ENCODE measurements around the gene C2orf81. TPM values are rescaled to one million over a fixed set of nuclear protein-coding genes. Genes with fewer than 3 reads are reported as not detected.

The C2orf81 gene
- total and polyA plus RNA-seq, 4 donors: 1.2 to 5.9 (median 5.3) TPM

GRCh38 chr2:74368499-74368898 lies 52.9 kb downstream of the C2orf81 start:
- DNase-seq (ENCODE audit: low read depth in 4 of 6, low spot score in 6 of 6): no peak
- 70% methylated on average over 1 of the region's 5 CpGs for WGBS (ENCODE audit: insufficient coverage)
- no peak overlapping the region for H3K27ac ChIP-seq (ENCODE audit: low read depth, low read length)
- peaks cover 14% of the 10 kb centered on the region for H3K4me1 ChIP-seq (ENCODE audit: control insufficient read depth, insufficient read depth, low read length)
- peaks cover 89% of the 10 kb centered on the region for H3K36me3 ChIP-seq (ENCODE audit: control insufficient read depth, insufficient read depth, low read length)
- H3K4me3 ChIP-seq (ENCODE audit: low read depth, low read length): no peak overlapping the region
- no peaks in the 10 kb centered on the region for H3K27me3 ChIP-seq (ENCODE audit: control insufficient read depth, insufficient read depth, low read length)
- no peaks in the 10 kb centered on the region for H3K9me3 ChIP-seq (ENCODE audit: control insufficient read depth, insufficient read depth, low read length)

- Histone ChIP-seq H3K27me3 (ENCODE audit: control insufficient read depth, insufficient read depth, low read length) (no peaks in the 10 kb centered on the region), H3K4me3 (ENCODE audit: low read depth, low read length) (no peak overlapping the region), H3K36me3 (ENCODE audit: control insufficient read depth, insufficient read depth, low read length) (peaks cover 96% of the 10 kb centered on the region), H3K4me1 (ENCODE audit: control insufficient read depth, insufficient read depth, low read length) (peaks cover 7% of the 10 kb centered on the region), H3K27ac (ENCODE audit: low read depth, low read length) (no peak overlapping the region), H3K9me3 (ENCODE audit: control insufficient read depth, insufficient read depth, low read length) (no peaks in the 10 kb centered on the region)
- WGBS (ENCODE audit: insufficient coverage): 100% methylated on average over 6 of the region's 7 CpGs
- no peak for DNase-seq (ENCODE audit: low read depth in 4 of 6, low spot score in 6 of 6)
Measured at GRCh38 chr2:74367789-74368188, 53.6 kb downstream of the C2orf81 start.

- no peak for DNase-seq (ENCODE audit: low read depth in 4 of 6, low spot score in 6 of 6)
- peaks cover 99% of the 10 kb centered on the region for H3K36me3 ChIP-seq (ENCODE audit: control insufficient read depth, insufficient read depth, low read length)
- H3K9me3 ChIP-seq (ENCODE audit: control insufficient read depth, insufficient read depth, low read length): no peaks in the 10 kb centered on the region
- no peaks in the 10 kb centered on the region for H3K4me1 ChIP-seq (ENCODE audit: control insufficient read depth, insufficient read depth, low read length)
- WGBS (ENCODE audit: insufficient coverage): 100% methylated on average over 2 of the region's 3 CpGs
- no peaks in the 10 kb centered on the region for H3K27me3 ChIP-seq (ENCODE audit: control insufficient read depth, insufficient read depth, low read length)
- no peak overlapping the region for H3K27ac ChIP-seq (ENCODE audit: low read depth, low read length)
- H3K4me3 ChIP-seq (ENCODE audit: low read depth, low read length): no peak overlapping the region
Measured at GRCh38 chr2:74366036-74366435, 55.4 kb downstream of the C2orf81 start.

GRCh38 chr2:74364533-74365505 lies 56.6 kb downstream of the C2orf81 start:
- peaks cover 97% of the 10 kb centered on the region for H3K36me3 ChIP-seq (ENCODE audit: control insufficient read depth, insufficient read depth, low read length)
- no peaks in the 10 kb centered on the region for H3K27me3 ChIP-seq (ENCODE audit: control insufficient read depth, insufficient read depth, low read length)
- peak in 1 of 6 donors; percentile 29 for DNase-seq (ENCODE audit: low read depth in 4 of 6, low spot score in 6 of 6)
- H3K4me1 ChIP-seq (ENCODE audit: control insufficient read depth, insufficient read depth, low read length): no peaks in the 10 kb centered on the region
- no peak overlapping the region for H3K4me3 ChIP-seq (ENCODE audit: low read depth, low read length)
- no peak overlapping the region for H3K27ac ChIP-seq (ENCODE audit: low read depth, low read length)
- WGBS (ENCODE audit: insufficient coverage): 51% methylated on average over 6 of the region's 8 CpGs
- H3K9me3 ChIP-seq (ENCODE audit: control insufficient read depth, insufficient read depth, low read length): no peaks in the 10 kb centered on the region

Other genes starting within 250 kb of the C2orf81 start
- 10 to 100 TPM; 70.9 to 73.4 TPM for gene MOB1A, start 242.7 kb downstream of the C2orf81 start, total RNA-seq
- 10 to 100 TPM; 34.5 to 35.5 TPM for gene MOB1A, start 242.7 kb downstream of the C2orf81 start, polyA plus RNA-seq (ENCODE audit: insufficient read length in 2 of 2)
- gene MTHFD2, start 223.0 kb downstream of the C2orf81 start, total RNA-seq: 10 to 100 TPM; 16.9 to 28.0 TPM
- 10 to 100 TPM; 24.3 to 28.2 TPM for gene MTHFD2, start 223.0 kb downstream of the C2orf81 start, polyA plus RNA-seq (ENCODE audit: insufficient read length in 2 of 2)
- 10 to 100 TPM in 1 of 2 donors, 1 to 10 TPM in 1; 1.2 to 22.3 TPM for gene SLC4A5, start 78.2 kb downstream of the C2orf81 start, total RNA-seq
- gene SLC4A5, start 78.2 kb downstream of the C2orf81 start, polyA plus RNA-seq (ENCODE audit: insufficient read length in 2 of 2): 1 to 10 TPM; 2.4 to 3.9 TPM
- gene DCTN1, start 41.3 kb downstream of the C2orf81 start, total RNA-seq: 100 to 1,000 TPM in 1 of 2 donors, 10 to 100 TPM in 1; 99.4 to 117 TPM
- 100 to 1,000 TPM; 277 to 296 TPM for gene DCTN1, start 41.3 kb downstream of the C2orf81 start, polyA plus RNA-seq (ENCODE audit: insufficient read length in 2 of 2)
- 10 to 100 TPM; 17.0 to 37.6 TPM for gene WDR54, start 111 bp upstream of the C2orf81 start, total RNA-seq
- gene WDR54, start 111 bp upstream of the C2orf81 start, polyA plus RNA-seq (ENCODE audit: insufficient read length in 2 of 2): 10 to 100 TPM; 37.7 to 40.5 TPM
- 10 to 100 TPM; 32.9 to 52.5 TPM for gene RTKN, start 20.3 kb upstream of the C2orf81 start, total RNA-seq
- gene RTKN, start 20.3 kb upstream of the C2orf81 start, polyA plus RNA-seq (ENCODE audit: insufficient read length in 2 of 2): 10 to 100 TPM; 66.9 to 76.5 TPM
- gene INO80B, start 33.5 kb upstream of the C2orf81 start, total RNA-seq: 10 to 100 TPM in 1 of 2 donors, 1 to 10 TPM in 1; 9.1 to 34.7 TPM
- 10 to 100 TPM; 22.1 to 38.7 TPM for gene INO80B, start 33.5 kb upstream of the C2orf81 start, polyA plus RNA-seq (ENCODE audit: insufficient read length in 2 of 2)
- gene WBP1, start 36.8 kb upstream of the C2orf81 start, total RNA-seq: 10 to 100 TPM; 25.8 to 86.5 TPM
- gene WBP1, start 36.8 kb upstream of the C2orf81 start, polyA plus RNA-seq (ENCODE audit: insufficient read length in 2 of 2): 100 to 1,000 TPM; 110 to 140 TPM
- gene MOGS, start 43.8 kb upstream of the C2orf81 start, total RNA-seq: 10 to 100 TPM; 22.7 to 38.0 TPM
- 10 to 100 TPM; 34.5 to 42.2 TPM for gene MOGS, start 43.8 kb upstream of the C2orf81 start, polyA plus RNA-seq (ENCODE audit: insufficient read length in 2 of 2)
- 10 to 100 TPM; 12.7 to 80.6 TPM for gene MRPL53, start 51.1 kb upstream of the C2orf81 start, total RNA-seq
- 10 to 100 TPM; 52.3 to 56.7 TPM for gene MRPL53, start 51.1 kb upstream of the C2orf81 start, polyA plus RNA-seq (ENCODE audit: insufficient read length in 2 of 2)
- 10 to 100 TPM; 20.8 to 23.4 TPM for gene CCDC142, start 61.4 kb upstream of the C2orf81 start, total RNA-seq
- gene CCDC142, start 61.4 kb upstream of the C2orf81 start, polyA plus RNA-seq (ENCODE audit: insufficient read length in 2 of 2): 10 to 100 TPM in 1 of 2 donors, 1 to 10 TPM in 1; 9.3 to 18.6 TPM
- 10 to 100 TPM in 1 of 2 donors, 1 to 10 TPM in 1; 5.6 to 15.1 TPM for gene TTC31, start 61.5 kb upstream of the C2orf81 start, total RNA-seq
- gene TTC31, start 61.5 kb upstream of the C2orf81 start, polyA plus RNA-seq (ENCODE audit: insufficient read length in 2 of 2): 10 to 100 TPM; 21.5 to 21.8 TPM
- gene LBX2, start 78.0 kb upstream of the C2orf81 start, total RNA-seq: under 1 TPM in 1 of 2 donors, not detected in 1; 0.33 TPM
- under 1 TPM in 1 of 2 donors, not detected in 1; 0.69 TPM for gene LBX2, start 78.0 kb upstream of the C2orf81 start, polyA plus RNA-seq (ENCODE audit: insufficient read length in 2 of 2)
- gene PCGF1, start 86.1 kb upstream of the C2orf81 start, total RNA-seq: 10 to 100 TPM; 10.0 to 21.5 TPM
- 10 to 100 TPM; 16.9 to 21.3 TPM for gene PCGF1, start 86.1 kb upstream of the C2orf81 start, polyA plus RNA-seq (ENCODE audit: insufficient read length in 2 of 2)
- gene TLX2, start 92.8 kb upstream of the C2orf81 start, total RNA-seq: under 1 TPM in 1 of 2 donors, not detected in 1; 0.69 TPM
- gene TLX2, start 92.8 kb upstream of the C2orf81 start, polyA plus RNA-seq (ENCODE audit: insufficient read length in 2 of 2): under 1 TPM; 0.11 to 0.27 TPM
- gene DQX1, start 104.6 kb upstream of the C2orf81 start, total RNA-seq: under 1 TPM in 1 of 2 donors, not detected in 1; 0.28 TPM
- gene DQX1, start 104.6 kb upstream of the C2orf81 start, polyA plus RNA-seq (ENCODE audit: insufficient read length in 2 of 2): under 1 TPM; 0.32 to 0.62 TPM
- gene AUP1, start 108.1 kb upstream of the C2orf81 start, total RNA-seq: 10 to 100 TPM; 62.6 to 99.0 TPM
- 100 to 1,000 TPM; 109 to 131 TPM for gene AUP1, start 108.1 kb upstream of the C2orf81 start, polyA plus RNA-seq (ENCODE audit: insufficient read length in 2 of 2)
- 10 to 100 TPM; 32.0 to 47.2 TPM for gene HTRA2, start 108.3 kb upstream of the C2orf81 start, total RNA-seq
- gene HTRA2, start 108.3 kb upstream of the C2orf81 start, polyA plus RNA-seq (ENCODE audit: insufficient read length in 2 of 2): 10 to 100 TPM; 55.8 to 57.3 TPM
- gene LOXL3, start 132.3 kb upstream of the C2orf81 start, total RNA-seq: 10 to 100 TPM; 10.5 to 18.2 TPM
- gene LOXL3, start 132.3 kb upstream of the C2orf81 start, polyA plus RNA-seq (ENCODE audit: insufficient read length in 2 of 2): 10 to 100 TPM; 18.1 to 18.8 TPM
- 10 to 100 TPM in 1 of 2 donors, 1 to 10 TPM in 1; 7.5 to 14.5 TPM for gene DOK1, start 133.1 kb upstream of the C2orf81 start, total RNA-seq
- gene DOK1, start 133.1 kb upstream of the C2orf81 start, polyA plus RNA-seq (ENCODE audit: insufficient read length in 2 of 2): 10 to 100 TPM; 11.0 to 14.2 TPM
- gene M1AP, start 226.7 kb upstream of the C2orf81 start, total RNA-seq: under 1 TPM; 0.33 to 0.69 TPM
- 1 to 10 TPM; 1.1 to 1.3 TPM for gene M1AP, start 226.7 kb upstream of the C2orf81 start, polyA plus RNA-seq (ENCODE audit: insufficient read length in 2 of 2)
- 10 to 100 TPM in 1 of 2 donors, 1 to 10 TPM in 1; 7.3 to 17.2 TPM for gene SEMA4F, start 232.6 kb upstream of the C2orf81 start, total RNA-seq
- 10 to 100 TPM; 23.0 to 27.6 TPM for gene SEMA4F, start 232.6 kb upstream of the C2orf81 start, polyA plus RNA-seq (ENCODE audit: insufficient read length in 2 of 2)

Measured in spinal cord (tissue), 10 donors.